GDM1 (cell line): ENCODE results near the gene SCARB2.

Source experiments
- DNase-seq: peaks from one replicate; lab custom pipeline; 2025; lab: John Stamatoyannopoulos, UW

The SCARB2 gene

DNA sequence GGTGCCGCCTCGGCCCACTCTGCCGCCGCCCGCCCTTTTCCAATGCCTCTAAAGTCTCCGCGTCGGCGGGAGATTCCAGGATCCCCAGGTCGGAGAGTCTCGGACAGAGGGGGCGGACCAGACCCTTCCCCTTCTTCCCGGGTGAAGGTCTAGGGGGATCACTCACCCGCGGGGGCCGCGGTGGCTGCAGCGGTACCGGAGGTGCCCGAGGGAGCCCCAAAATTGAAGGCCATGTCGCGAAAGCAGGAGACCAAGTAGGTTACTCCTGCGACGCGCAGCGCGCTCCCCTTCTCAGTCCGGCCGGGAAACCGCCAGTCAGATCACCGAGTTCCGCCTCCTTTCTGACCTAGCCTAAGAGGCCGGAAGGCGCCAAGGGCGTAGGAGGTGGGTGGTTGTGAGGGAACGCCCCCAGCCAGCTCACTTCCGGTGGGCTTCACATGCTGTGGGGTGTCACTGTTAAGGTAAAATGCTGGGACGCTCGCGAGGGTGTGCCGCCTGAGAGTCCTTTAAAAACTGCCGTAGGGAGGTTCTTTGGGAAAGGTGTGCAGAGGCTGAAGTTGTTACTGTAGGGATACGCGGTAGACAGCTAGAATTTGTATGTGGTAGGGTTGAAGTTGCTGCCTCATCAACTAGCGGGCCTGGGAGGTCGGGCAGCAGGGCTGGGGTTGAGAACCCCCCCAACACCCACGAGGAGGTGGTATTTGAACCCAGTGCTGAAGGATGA lies 65.3 kb downstream of the SCARB2 start, which contains the start of gene NUP54:
TSS of gene NUP54 (minus strand) at position 256 of the 724 bp plus-strand sequence. CDS start at position 233, 23 bp downstream.
- peak; percentile 92 for DNase-seq

- peak; percentile 73 for DNase-seq
Measured at GRCh38 chr4:76147454-76148141, 66.0 kb downstream of the SCARB2 start.

- no peak for DNase-seq
Measured at GRCh38 chr4:76144546-76144945, 69.1 kb downstream of the SCARB2 start.

- DNase-seq, result no peak
Measured at GRCh38 chr4:76141241-76141640, 72.4 kb downstream of the SCARB2 start.

DNA sequence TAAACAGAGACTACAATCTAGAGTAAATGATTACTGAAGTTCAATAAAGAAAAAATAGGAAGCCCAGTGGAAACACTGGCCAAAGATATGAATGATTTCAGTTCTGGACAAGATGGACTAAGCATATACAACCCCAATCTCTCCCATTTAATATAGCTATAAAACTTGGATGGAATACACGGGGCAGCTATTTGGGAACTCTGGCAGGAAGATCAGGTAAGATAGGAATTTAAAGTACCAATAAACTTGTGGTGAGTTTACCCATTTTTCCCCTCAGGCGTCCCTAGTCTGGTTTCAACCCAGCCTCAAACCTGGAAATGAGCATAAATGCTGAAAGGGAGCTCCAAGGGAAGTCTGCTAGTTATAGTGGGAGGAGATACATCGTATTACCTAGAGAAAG lies 85.9 kb downstream of the SCARB2 start:
- DNase-seq, result no peak

DNA sequence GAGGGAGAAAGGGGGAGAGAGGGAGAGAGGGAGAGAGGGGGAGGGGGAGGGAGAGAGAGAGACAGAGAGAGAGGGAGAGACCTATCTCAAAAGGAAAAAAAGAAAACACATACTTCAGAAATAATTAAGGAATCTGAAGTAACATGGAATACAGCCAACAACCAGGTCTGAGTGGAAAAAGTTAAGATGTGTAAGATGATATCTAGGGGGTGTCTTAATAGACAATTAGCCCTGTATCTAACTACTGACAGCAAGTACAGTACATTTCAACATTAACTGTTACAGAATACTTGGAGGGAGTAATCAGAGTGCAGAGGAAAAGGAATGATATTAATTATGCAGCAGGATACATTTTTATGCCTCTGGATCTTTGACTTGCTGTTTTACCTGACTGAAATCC lies 87.8 kb downstream of the SCARB2 start:
- DNase-seq, result no peak

- DNase-seq, result no peak
Measured at GRCh38 chr4:76120199-76120598, 93.4 kb downstream of the SCARB2 start.

DNA sequence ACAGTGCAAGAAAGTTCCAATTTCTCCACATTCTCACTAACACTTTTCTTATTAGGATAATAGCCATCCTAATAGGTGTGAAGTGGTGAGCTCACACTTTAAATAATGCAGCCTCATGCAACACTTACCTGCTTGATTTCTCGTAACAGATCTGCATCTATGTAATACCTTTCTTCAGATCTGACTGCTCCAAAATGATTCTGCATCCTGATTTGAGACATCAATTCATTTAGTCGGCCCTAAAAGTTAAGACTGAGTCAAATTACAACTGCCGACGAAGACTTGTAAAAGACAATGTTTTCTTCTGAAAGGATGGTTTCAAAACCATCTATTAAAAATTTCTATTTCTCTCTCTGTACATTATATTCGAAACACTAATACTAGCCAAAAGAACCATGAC lies 96.1 kb downstream of the SCARB2 start:
- DNase-seq, result no peak

- no peak for DNase-seq
Measured at GRCh38 chr4:76116821-76117220, 96.8 kb downstream of the SCARB2 start.
